NCI-H446 (cell line): ENCODE results near the gene HES4.

Experiments used
- DNase-seq, 2 experiments: peaks; one replicate each; lab custom pipeline; 2025; lab: John Stamatoyannopoulos, UW

Gene HES4

GRCh38 chr1:965526-966134, 34.3 kb downstream of the HES4 start:
- DNase-seq = no peak

GRCh38 chr1:964691-965525, 35.0 kb downstream of the HES4 start:
- DNase-seq = no peak

GRCh38 chr1:963746-964525, 36.0 kb downstream of the HES4 start:
- DNase-seq = no peak

- no peak for DNase-seq
Measured at GRCh38 chr1:963301-963651, 36.6 kb downstream of the HES4 start.

GRCh38 chr1:962381-963300, 37.3 kb downstream of the HES4 start:
- no peak for DNase-seq

GRCh38 chr1:961132-961669, 38.7 kb downstream of the HES4 start:
- no peak for DNase-seq

GRCh38 chr1:960363-961131, 39.4 kb downstream of the HES4 start, which contains the start of gene KLHL17:
TSS of gene KLHL17 (plus strand) at chr1:960584. CDS start at chr1:960694, 110 bp downstream.
- DNase-seq = peak in 1 of 2 experiments; percentile 76

- no peak for DNase-seq
Measured at GRCh38 chr1:959731-960362, 40.0 kb downstream of the HES4 start.

- DNase-seq = peak; percentile 85 to 93
Measured at GRCh38 chr1:958823-959730, 40.8 kb downstream of the HES4 start, which contains the start of gene NOC2L. TSS of gene NOC2L (minus strand) at chr1:959256. CDS start at chr1:959240, 16 bp downstream.

- DNase-seq = no peak
Measured at GRCh38 chr1:956636-957035, 43.3 kb downstream of the HES4 start.

- DNase-seq = no peak
Measured at GRCh38 chr1:955474-955873, 44.4 kb downstream of the HES4 start.

- no peak for DNase-seq
Measured at GRCh38 chr1:954927-955326, 45.0 kb downstream of the HES4 start.

GRCh38 chr1:953524-954320, 46.2 kb downstream of the HES4 start:
- DNase-seq = no peak

GRCh38 chr1:952603-953002, 47.3 kb downstream of the HES4 start:
- no peak for DNase-seq

GRCh38 chr1:952201-952600, 47.7 kb downstream of the HES4 start:
- no peak for DNase-seq

GRCh38 chr1:951364-951763, 48.5 kb downstream of the HES4 start:
- DNase-seq = no peak

GRCh38 chr1:950881-951280, 49.0 kb downstream of the HES4 start:
- no peak for DNase-seq

GRCh38 chr1:950268-950667, 49.6 kb downstream of the HES4 start:
- DNase-seq = no peak
